GM21529 (cell line): Measurements from ENCODE around the gene NDC1.

Experiments used
- ATAC-seq: cut with Tn5 transposase; IDR thresholded peaks from one replicate; pipeline ENCODE4 v1.9.1; 2021; ENCODE audit not compliant: unreplicated experiment

Gene NDC1

GRCh38 chr1:53732409-53732808 is 105.7 kb downstream of the NDC1 start:
- ATAC-seq, result no peak

DNA sequence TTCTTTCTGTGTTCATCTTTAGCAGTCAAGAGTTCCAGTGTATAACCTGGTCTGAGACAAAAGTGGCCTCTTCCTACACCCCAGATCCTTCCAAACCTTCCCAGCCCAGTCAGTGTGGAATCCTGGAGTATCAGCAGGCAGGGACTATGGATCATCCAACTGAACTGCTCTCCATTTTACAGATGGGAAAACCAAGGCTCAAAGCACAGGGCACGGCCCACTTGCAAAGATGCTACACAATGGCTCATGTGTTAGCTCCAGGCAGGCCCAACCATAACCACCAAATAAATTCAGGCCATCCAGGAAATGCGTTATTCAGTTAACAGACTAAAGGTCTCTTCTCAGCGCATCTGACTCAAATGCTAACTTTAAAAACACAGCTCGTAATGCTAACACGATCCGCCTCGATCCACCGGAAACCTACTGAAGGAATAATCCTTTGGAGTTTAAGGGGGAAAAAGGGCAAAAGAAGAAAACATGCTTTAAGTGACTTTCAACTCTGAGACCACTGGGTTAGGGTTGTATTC is 106.3 kb downstream of the NDC1 start:
- ATAC-seq, result no peak

- no peak for ATAC-seq
These were observed 107.0 kb downstream of the NDC1 start for GRCh38 chr1:53731043-53731600.

GRCh38 chr1:53730224-53730865 is 107.8 kb downstream of the NDC1 start:
- no peak for ATAC-seq

DNA sequence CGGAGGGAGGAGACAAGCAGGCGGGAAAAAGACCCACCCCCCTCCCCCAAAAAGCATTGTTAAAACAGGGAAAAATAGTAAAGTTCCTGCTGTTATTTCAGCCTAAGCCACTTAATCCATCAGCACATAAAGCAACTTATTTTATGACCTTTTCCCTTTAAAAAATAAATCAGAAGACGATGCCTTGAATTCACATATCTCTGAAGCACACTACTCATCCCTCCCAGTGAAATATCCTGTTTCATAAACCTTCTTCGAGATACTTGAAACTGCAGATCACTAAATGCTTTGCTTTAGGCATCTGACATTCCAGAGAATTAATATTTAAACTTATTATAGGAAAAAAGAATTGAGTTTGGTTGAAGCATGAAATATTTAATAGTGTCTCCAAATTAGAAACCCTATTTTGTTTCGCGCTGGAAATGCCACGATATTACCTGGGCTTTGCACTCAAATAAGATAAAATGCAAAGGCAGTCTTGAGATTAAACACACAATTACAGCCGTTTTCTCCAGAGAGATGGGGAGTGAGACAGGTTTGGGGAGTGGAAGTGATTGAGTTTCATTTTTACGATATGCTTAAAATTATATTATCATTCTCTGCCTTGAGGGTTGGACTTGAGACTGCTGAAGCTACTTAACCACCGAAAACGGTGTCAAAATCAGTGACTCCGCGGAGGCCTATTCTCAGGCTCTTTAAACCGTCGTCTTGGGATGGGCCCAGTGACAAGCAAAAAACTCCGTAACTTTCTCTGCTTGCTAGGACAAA is 108.5 kb downstream of the NDC1 start:
- ATAC-seq, result no peak

GRCh38 chr1:53728702-53729455 is 109.2 kb downstream of the NDC1 start:
- no peak for ATAC-seq

- ATAC-seq, result no peak
These were observed 109.9 kb downstream of the NDC1 start for GRCh38 chr1:53728196-53728595.

- ATAC-seq, result no peak
These were observed 110.5 kb downstream of the NDC1 start for GRCh38 chr1:53727461-53728092.

GRCh38 chr1:53726009-53726600 is 112.0 kb downstream of the NDC1 start:
- no peak for ATAC-seq

DNA sequence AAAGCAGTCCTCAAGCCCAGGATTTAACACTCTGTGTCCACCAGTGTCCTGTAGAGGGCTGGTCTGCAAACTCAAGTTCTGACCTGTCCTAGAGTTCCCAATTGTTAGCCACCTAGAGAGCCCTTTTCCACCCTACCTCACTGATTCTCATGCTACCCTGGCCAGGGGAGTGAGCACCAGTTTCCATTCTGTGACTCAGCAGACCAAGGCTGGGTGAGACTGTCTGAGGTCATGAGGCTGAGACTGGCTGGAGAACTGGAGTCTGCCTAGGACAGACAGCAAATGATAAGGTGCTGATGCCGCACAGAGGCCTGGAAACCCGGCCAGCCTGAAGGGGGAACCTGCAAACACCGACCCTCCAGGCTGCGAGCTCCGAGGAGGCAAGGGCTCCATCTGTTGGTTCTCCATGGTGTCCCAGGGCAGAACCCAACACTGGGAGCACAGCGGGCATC is 112.8 kb downstream of the NDC1 start:
- no peak for ATAC-seq

GRCh38 chr1:53722025-53722424 is 116.1 kb downstream of the NDC1 start:
- no peak for ATAC-seq

DNA sequence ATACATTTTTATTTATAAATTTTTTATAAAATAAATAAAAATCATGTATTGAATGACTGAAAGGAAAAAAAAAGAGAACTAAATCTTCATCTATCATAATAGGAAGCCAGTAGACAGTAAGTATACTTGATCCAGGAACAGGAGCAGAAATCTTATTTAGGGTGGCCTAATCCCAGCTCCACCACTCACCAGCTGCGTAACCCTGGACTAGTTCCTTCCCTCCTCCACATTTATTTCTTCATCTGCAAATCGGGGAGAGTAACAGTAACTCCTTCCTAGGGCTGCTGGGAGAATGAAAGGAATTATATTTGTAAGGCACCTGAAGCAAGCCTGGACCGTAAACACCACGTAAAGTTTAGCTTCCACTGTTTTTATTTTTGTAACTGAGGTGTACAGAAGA is 117.0 kb downstream of the NDC1 start:
- ATAC-seq, result no peak

GRCh38 chr1:53719469-53719868 is 118.6 kb downstream of the NDC1 start:
- no peak for ATAC-seq

- ATAC-seq, result no peak
These were observed 119.7 kb downstream of the NDC1 start for GRCh38 chr1:53718443-53718842.

DNA sequence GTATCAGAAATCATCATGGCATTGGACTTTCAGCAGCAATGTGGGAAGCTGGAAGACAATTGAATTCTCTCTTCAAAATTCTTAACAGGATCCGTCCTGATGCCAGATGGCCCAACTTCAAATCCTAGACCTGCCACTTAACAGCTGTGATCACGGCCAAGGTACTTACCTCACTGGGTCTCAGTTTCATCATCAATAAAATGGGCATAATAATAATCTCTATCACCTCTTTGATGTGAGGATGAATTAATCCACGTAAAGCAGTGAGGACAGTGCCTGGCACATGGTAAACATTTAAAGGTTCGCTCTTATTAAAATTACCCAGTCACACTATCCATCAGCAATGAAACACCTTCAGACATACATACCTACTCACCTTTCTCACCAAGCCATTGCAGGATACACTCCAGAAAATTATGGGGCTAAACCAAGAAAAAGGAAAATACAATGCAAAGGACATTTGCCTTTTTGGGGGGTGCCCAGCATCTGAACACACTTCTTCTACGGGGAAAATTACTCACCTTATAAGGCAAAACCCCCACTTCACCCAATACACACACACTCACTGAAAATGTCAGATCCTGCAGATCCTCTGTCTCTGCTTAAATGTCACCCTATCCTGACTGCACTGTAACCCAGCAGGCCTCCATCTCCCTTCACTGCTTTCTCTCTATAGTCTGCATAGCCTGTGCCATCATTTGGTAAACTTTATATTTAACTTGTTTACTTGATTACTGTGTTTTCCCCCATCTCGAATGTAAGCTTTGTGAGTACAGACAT is 120.9 kb downstream of the NDC1 start:
- no peak for ATAC-seq

GRCh38 chr1:53716150-53716549 is 121.9 kb downstream of the NDC1 start:
- ATAC-seq, result no peak

GRCh38 chr1:53715478-53715877 is 122.6 kb downstream of the NDC1 start:
- ATAC-seq, result no peak
